ENCODE measurements around the gene CMTR1.
A peak's percentile ranks its signal among the peaks of the same experiment; 100 is the strongest.
"Not testable (repeated sequence)": the region's sequence is repeated elsewhere in the genome, so short reads cannot be mapped to it uniquely, and the experiment has no call there.

CMTR1 gene

DNA sequence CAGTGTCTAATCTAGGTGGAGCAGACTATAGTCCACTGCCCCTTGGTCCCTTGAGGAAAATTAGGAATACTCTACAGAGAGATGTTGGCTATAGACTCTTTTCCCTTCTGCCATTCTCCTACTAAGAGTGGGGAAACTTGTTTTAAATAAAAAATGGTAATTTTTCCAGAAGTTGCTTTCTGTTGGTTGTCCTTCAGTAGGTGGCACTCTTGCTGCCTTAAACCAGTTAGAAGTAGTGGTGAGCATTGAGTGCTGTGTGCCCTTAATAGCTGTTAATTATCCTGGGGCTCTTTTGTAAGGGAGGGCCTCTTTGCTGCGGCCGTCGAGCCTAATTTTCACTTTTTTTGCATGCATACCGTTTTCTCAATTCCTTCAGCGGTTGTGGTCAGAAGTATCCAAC is 2.8 kb downstream of the CMTR1 start:
- no peak for DNase-seq (ENCODE audit: low spot score)

DNA sequence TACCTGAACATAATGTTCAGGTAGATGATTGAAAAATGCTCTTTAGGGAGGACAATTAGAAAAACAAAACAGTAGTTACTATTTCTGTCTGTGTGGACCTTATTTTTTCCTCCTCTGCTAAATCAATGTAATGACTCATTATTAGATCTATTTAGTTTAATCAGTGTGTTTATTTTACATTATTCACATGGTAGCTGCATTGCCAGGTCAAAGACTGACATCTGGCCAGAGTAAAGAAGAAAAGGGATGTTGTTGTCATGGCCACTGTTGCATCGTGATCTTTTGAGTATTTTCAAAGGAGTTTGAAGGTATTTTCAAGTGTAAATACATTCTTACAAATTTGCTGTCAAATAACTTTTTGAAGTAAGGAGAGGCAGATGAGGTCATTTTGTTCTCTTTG is 5.9 kb downstream of the CMTR1 start:
- DNase-seq (ENCODE audit: low spot score): no peak

- no peak for DNase-seq (ENCODE audit: low spot score)
Observed at GRCh38 chr6:37441651-37442050, 8.6 kb downstream of the CMTR1 start.

DNA sequence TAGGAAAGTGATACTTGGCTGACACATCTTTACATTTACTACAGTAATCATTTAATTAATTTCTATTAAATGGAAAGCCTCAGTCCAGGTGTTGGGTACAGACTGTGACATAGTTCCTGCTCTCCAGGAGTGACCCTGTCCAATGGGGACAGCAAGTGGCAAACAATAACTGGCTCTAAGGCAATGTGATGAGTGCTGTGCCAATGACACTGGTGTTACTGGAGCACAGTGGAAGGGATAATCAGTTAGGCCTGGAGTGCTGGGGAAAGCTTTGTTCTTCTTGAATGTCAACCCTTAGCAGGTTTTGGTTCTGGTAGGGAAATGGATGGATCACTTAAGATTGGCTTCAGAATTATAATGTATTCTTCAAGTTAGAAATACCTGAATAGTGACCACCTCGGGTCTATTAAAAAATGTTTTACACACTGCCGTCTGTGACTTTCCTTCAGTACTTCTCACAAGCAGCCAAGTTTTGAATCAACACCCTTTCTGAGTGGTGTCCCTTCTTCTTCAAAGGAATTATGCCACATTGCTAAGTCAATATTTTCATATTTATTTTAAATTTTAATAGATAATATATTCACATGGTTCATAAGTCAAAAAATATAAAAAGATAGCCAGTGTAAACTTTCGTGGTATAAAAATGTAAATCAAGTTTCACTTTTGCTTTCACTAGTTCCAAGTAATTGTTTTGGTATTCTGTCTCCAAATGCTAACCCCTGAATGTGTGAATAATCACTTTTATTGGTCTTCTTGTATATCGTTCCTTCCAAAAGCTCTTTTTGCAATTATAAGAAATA is 9.6 kb downstream of the CMTR1 start:
- DNase-seq (ENCODE audit: low spot score): no peak

DNA sequence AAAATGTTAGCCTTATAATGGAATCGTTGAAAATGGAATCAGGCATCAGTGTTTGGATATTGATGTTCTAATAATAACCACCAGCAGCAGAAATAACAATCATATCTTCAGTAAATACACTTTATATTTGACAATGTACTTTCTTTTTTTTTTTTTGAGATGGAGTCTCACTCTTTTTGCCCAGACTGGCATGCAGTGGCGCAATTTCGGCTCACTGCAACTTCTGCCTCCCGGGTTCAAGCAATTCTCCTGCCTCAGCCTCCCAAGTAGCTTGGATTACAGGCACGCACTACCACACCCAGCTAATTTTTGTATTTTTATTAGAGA is 10.2 kb downstream of the CMTR1 start:
- DNase-seq (ENCODE audit: low spot score): not testable (repeated sequence)

DNA sequence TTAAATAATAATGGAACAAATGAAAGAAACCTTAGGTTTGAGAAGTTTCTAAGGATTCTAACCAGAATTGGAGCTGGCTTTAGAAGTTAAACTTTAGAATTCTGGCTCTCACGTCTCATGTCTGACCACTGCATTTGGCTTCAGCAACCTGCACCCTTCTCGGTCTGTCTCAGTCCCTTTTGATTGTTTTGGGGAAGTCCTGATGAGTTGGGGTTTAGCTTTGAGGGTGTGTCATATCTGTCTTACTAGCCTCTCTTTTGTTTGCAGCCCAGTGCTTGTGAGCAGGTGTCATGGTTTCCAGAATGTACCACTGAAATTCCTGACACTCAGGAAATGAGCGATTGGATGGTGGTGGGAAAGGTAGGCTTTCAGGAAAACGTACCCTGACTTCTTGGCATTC is 17.0 kb downstream of the CMTR1 start:
- DNase-seq (ENCODE audit: low spot score): no peak

GRCh38 chr6:37451441-37452193 is 18.6 kb downstream of the CMTR1 start:
- no peak for DNase-seq (ENCODE audit: low spot score)

- DNase-seq (ENCODE audit: low spot score): no peak
Observed at GRCh38 chr6:37452522-37452921, 19.5 kb downstream of the CMTR1 start.

DNA sequence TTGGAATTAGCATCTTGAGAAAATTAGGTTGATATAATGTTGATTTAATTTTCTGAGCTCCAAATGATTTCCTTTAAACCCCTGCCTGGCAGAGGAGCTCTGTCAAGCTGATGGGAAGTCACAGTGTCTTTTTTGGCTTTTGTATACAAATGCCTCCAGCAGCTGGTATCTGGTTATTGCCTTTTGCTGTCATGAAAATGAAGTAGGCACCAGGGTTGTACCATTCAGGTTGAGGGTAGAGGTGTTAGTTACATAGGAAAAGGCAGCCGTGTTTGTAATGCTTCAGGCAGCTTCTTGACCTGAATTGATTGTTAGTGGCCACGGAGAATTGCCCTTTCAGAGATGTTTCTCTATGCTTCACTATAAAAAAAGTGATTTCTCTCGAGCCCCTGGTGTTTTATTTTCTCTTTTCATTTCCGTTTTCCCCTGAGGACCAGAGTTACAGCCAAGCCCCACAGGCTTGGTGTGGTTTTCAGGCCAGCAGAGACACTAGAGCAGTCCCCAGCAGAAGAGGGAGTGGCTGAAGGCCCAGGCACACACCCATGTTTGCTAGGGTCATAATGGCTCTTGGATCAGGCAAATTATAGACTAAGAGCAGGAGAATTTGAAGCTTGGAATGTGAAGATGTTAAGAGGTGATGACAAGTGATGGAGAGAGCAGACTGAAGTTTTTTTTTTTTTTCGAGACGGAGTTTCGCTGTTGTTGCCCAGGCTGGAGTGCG is 21.6 kb downstream of the CMTR1 start:
- DNase-seq (ENCODE audit: low spot score): peak; percentile 27

GRCh38 chr6:37456126-37456525 is 23.1 kb downstream of the CMTR1 start:
- no peak for DNase-seq (ENCODE audit: low spot score)

GRCh38 chr6:37456816-37457560 is 24.0 kb downstream of the CMTR1 start:
- DNase-seq (ENCODE audit: low spot score): peak; percentile 64

- DNase-seq (ENCODE audit: low spot score): no peak
Observed at GRCh38 chr6:37459981-37460800, 27.2 kb downstream of the CMTR1 start.

DNA sequence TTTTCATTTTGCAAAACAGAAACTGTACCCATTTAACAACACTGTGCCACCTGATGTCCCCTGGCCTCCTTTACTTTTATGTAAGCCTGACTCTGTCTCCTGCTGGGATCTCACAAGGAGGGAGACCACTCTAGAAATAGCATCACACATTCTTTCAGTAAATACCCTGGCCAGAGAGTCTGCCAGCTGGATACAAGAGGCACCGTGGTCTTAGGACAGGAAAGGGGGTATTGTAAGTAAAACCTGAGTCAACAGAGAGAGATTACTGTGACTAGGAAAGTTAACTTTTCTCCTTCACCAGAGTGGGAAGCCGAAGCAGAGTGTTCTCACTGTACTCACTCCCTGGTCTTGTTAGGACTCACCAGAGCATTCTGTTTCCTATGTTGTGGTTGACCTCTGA is 27.8 kb downstream of the CMTR1 start:
- DNase-seq (ENCODE audit: low spot score): no peak

DNA sequence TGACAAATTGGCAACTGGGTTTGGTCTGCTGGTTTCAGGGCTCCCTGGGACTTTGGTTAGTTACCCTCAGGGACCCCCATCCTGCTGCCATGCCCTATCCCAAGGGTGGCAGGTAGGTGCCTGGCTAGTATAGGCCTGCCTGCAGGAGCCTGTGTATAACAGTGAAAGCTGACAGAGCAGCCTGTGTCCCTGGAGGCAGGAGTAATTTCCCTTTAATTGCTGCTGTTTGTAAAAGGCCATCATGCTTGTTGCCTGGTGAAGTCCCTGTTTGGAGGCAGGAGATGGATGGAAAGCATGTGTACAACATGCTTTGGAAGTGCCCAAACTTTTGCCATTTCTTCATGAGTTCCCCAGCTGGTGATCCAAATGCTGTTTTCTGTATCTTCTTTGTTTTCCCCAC is 30.1 kb downstream of the CMTR1 start:
- no peak for DNase-seq (ENCODE audit: low spot score)

DNA sequence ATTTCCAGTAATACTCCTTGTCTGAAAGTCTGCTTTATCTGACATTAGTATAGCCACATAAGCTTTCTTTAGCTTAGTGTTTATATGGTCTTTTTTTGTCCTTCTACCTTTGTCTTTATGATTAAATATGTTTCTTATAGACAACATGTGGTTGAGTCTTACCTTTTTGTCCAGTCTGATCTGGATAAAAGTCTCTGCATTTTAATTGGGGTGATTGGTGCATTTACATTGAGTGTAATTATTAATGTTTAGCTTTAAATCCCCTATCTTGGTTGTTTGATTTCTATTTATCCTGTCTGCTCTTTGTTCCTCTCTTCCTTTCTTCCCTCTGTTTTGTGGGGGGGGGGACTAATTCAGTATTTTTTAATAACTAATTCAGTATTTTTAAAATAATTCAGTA is 34.7 kb downstream of the CMTR1 start:
- DNase-seq (ENCODE audit: low spot score): no peak

- DNase-seq (ENCODE audit: low spot score): peak; percentile 36
Observed at GRCh38 chr6:37473364-37474095, 40.5 kb downstream of the CMTR1 start.

- DNase-seq (ENCODE audit: low spot score): no peak
Observed at GRCh38 chr6:37474316-37474715, 41.3 kb downstream of the CMTR1 start.

DNA sequence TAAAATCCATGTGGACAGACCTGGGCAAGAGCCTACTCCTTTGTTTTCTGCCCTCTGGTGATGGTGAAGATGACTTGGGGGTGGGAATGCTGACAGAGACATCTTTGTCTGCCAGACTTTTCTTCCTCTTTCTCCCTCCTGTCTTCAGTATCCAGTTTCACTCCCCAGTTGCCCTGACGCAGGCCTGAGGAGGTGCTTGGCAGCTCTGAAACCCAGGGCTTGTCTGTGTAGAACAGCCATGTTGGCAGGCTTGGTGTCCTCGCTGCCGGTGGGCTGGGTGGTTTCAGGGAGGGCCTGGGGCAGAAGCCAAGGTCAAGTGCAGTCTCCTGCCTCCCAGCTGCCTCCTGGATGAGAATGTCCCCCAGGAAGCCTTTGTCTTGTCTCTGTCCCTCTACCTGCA is 44.2 kb downstream of the CMTR1 start:
- DNase-seq (ENCODE audit: low spot score): no peak

DNA sequence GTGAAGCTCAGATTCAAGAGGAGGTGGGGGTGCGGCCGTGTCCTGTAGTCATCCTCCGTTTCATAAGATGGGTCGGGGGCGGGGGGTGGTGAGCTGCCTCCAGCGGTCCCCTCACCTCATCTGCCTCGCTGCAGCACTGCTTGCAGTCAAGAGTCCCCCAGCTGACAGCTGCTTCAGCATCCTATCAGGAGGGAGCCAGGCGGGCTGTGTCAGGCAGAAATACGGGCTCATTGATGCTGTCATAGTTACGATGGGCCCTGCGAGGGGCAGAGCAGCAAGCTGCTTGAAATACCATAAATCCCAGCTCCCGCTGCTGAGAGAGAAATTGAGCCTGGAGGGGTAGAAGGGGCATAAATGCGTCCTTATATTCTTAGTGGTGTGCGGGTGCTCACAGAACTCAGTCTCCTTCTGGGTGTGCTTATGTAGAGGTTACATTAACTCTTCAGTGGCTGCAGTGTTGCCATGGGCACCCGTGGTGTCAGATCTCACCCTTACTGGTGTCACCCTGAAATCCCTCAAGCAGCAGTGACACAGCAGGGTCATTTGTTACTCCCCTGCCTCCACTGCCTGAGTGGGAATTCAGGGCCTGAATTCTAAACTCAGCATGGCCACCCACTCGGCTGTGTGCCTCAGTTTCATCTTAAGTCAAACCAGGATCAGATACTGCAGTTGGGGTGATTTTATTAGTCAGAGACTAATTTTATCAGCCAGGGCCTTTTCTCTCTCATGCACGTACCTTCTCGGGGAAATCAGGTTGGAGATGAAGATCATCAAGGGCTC is 44.8 kb downstream of the CMTR1 start:
- DNase-seq (ENCODE audit: low spot score): no peak

DNA sequence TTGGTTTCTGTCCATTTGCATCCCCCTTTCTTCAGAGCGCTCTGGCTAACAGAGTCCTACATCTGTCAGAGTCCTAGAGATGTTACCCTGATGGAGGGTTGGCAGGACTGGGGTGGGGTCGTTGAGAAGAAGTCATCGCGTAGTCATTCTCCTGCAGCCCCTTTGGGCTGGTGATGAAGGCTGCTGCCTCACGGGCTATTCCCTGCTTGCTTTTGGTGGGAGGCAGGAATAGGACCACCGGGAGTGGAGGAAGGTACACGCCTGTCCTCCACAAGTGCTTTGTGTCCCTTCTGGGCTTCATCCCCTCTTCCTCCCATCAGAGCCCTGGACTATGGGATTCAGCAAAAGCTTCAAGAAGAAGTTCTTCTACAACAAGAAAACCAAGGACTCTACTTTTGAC is 45.8 kb downstream of the CMTR1 start:
- no peak for DNase-seq (ENCODE audit: low spot score)
